Endometrium (tissue), 2 donors: ENCODE results near the gene ROBO3.

ENCODE experiments used
- FAIRE-seq: peaks from 2 replicates; lab custom pipeline; 2012; peaks lifted over from hg19 to GRCh38; lab: Jason Lieb, UNC
- donor health status: control.
- donor health status: control.

The ROBO3 gene

GRCh38 chr11:124846070-124846673 is 19.1 kb upstream of the ROBO3 start:
- no peak for FAIRE-seq

DNA sequence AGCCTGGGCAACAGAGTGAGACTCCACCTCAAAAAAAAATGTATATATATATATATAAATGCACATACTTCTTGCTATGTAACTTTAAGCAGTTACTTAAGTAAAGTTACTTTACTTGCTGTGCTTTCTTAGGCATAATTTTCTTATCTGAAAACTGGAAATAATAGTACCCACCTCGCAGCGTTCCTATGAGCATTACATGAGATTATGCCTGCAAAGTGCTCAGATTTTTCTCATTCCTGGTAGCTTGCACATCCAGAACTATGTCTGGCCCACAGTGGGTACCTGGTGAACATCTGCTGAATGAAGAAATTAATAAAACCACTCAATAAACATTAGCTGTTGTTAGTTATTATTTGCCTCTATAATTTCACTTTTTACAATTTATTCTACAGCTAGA is 6.1 kb upstream of the ROBO3 start:
- no peak for FAIRE-seq

DNA sequence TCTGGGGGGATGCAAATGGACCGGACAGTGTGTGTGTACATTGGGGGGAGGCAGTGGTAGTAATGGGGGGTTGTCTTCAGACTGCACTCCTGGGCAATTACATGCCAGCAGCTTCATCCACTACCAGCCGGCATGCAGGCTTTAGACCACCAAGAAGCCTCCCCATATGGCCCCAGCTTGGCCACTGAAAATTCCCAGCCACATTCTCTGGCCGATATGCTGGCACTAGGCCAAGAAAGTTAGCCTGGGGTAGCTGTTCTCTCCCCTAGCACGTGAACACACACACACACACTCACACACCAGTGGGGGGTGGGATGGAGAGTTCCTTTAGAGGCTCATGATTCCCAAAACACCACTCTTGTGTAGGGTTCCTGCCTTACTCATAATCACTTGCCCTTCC is 3.6 kb upstream of the ROBO3 start:
- no peak for FAIRE-seq

GRCh38 chr11:124863137-124863825 is 2.0 kb upstream of the ROBO3 start:
- FAIRE-seq, result no peak

- no peak for FAIRE-seq
Observed at GRCh38 chr11:124863826-124864165, 1.4 kb upstream of the ROBO3 start.

DNA sequence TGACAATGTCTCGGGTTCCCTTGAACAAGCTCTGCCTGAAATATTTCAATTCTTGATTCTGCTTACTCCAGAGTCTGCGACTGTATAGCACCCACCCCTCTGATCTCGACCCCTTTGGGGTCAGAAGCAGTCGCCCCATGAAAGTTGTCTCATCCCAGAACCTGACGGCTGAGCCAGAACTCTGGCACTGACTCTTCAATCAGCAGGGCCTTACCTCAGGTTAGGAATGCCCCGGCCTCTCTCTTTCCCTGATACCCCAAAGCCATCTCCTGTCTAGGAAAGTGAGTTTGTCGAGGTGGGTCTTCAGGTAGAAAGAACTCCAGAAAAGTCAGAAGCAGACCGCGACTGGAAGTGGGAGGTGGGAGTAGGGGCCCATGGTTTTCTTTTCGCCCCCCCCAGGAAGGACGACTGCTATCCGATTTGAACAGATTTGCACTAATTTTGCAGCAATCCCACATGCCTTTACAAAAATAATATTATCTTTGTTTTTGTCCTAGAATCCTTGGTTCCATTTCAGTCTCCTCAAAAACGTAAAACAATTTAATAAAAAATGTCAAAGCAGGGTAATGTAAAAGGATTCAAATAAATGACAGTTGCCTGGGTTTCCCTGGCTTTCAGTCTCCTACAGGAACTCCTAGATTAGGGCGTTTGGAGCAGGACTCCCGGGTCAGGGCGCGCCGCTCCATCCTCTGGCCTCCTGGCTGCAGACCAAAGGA is 898 bp upstream of the ROBO3 start:
- FAIRE-seq, result no peak

DNA sequence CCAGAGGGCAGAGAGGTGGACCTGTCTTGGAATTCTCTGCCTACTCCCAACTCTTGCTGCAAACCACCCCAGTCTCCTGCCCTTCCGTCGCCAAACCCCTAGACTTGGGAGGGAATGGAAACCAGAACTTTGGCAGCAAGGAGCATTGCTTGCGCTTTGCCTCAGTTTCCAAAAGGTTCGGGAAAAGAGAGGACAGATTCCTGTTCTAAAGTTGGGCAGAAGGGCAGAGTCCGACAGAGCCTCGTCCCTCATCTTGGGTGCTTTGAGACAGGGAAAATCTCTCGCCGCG is 396 bp upstream of the ROBO3 start:
- FAIRE-seq, result no peak

DNA sequence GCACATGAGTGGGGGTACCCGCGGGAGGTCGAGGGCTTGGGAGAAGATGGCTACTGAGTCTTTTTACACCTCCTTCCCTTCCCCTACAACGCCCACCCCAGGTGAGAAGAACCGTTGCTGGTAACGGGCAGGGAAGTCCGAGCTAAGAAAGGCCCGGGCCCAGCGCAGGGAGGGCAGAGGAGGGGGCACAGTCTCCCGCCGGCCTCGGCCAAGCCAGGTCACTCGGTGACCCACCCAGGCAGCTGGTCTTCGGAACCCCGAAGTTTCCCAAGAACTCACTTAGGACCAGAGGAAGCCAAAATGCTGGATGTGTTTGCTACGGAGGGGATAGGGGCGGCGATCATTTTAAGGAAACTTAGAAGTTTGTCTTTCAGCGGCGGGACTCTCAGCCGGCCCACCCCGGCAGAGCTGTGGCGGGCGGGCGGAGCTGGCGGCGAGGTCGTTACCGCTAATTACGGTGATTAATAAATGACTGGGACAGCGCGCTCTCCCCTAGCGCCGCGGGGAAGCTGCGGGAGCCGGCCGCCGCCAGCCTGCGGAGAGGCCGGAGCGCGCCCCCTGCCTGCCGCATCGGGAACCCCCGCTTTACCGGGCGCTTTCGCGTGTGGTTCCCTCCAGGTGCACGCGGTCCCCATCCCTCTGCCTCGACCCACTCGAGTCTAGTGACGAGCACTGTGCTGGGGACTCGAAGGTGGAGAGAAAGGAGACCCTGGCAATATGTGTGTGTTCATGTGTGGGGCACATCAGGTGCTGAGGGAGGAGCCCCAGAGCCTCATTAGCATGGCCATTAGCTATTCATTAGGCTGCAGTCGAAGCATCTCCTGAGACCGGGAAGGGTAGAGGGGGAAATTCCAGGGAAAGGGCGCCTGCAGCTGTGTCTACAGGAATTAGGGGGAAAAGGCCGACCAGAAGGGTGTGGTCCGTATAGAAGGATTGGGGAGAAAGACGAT is 945 bp downstream of the ROBO3 start:
- FAIRE-seq, result no peak

DNA sequence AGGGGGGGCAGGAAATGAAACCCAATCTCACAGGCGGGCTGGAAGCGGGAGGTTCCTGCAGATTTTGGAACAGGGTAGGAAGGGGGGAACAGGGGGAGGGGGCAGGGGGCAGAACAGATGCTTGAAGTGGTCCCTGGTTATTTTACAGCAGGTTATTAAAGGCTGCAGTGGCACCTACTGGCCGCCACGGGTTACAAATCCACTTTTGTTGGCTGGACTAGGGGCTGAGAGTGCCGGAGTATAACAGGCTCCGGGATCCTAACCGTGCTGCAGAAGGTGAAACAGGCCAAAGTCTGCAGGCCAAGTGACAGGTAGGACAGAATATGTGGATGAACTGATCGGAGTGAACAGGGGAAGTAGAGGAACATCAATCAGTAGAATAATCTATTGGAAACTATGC is 2.5 kb downstream of the ROBO3 start:
- FAIRE-seq, result no peak

- FAIRE-seq, result no peak
Observed at GRCh38 chr11:124868331-124869274, 3.4 kb downstream of the ROBO3 start.

DNA sequence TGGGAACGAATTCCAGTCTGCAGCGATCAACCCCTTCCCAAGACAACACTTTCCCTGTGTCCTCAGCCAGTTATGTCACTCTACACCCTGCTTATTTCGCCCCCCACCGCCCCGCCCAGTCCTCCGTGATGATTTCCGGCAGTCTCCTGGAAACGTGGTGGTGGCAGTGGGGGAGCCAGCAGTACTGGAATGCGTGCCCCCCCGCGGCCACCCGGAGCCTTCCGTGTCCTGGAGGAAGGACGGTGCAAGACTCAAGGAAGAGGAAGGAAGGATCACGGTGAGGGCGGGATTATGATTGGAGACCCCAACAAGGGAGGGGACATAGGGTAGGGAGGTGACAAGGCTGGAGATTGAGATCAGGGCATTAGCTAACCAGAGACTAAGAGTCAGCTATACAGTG is 4.1 kb downstream of the ROBO3 start:
- no peak for FAIRE-seq

- no peak for FAIRE-seq
Observed at GRCh38 chr11:124869856-124870387, 4.7 kb downstream of the ROBO3 start.

DNA sequence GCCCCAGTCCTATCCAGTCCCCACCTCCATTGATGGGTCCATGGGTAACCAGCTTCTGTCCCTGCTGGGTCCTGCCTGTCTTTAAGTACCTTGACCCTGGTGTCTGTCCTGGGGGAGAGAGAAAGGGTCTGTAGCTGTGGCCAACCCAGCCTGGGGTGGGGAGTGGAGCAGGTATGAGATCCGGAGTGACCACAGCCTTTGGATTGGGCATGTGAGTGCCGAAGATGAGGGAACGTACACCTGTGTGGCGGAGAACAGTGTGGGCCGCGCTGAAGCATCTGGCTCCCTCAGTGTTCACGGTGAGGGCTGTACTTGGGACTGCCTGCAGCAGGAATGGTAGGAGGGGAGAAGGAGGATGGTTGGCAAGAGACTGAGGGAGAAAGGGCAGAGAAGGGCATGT is 5.2 kb downstream of the ROBO3 start:
- FAIRE-seq, result no peak

- no peak for FAIRE-seq
Observed at GRCh38 chr11:124872280-124872679, 7.0 kb downstream of the ROBO3 start.

DNA sequence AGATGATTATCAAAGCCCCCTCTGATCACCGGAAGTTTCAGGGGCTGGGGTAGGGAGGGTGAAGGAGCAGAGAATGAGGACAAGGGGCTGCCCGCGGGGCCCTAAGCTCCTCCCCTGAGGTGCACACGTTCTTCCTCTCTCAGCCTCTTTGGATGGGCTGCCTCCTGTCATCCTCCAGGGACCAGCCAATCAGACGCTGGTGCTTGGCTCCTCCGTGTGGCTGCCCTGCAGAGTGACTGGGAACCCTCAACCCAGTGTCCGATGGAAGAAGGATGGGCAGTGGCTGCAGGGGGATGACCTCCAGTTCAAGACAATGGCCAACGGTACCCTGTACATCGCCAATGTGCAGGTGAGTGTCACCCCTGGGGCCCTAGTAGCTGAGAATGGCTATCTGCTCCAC is 7.5 kb downstream of the ROBO3 start:
- no peak for FAIRE-seq

- no peak for FAIRE-seq
Observed at GRCh38 chr11:124873951-124874350, 8.7 kb downstream of the ROBO3 start.

DNA sequence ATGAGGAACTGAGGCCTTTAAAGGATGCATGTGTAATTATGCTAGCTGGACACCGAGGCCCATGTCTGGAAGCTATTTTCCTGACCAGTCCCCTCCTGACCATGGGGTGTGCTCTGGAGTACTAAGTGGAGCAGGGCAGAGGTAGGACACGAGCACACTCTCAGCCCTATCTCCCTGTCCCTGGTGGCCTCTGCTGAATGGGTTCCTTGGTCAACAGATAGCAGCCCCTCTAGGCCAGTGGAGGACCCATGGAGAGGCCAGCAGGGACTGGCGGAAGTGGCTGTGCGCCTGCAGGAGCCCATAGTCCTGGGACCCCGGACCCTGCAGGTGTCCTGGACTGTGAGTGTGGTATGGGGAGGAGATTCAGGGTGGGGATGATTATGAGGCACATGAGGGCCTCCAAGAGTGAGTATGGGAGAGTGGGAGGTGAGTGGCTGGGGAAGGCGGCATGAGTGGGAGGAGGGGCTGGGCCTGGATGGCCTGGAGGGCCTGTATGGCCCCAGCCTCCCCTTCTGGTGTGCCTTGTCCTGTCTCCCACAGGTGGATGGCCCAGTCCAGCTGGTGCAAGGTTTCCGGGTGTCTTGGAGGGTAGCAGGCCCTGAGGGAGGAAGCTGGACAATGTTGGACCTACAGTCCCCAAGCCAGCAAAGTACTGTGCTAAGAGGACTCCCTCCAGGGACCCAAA is 9.5 kb downstream of the ROBO3 start:
- FAIRE-seq, result no peak

DNA sequence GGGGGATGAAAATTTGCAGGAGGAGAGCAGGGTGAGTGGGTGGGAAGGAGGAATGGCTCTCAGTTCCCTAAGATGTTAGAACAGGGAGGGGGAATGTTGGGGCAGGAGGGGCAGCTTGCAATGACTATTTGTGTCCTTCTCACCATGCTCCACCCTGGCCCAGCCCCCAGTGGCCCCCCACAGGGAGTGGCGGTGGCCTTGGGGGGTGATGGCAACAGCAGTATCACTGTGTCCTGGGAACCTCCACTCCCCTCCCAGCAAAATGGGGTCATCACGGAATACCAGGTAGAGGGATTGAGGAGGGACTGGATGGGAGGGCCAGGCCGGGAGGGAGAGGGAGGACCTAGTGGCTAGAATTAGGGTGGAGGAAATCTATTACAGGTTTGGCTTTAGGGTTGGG is 10.2 kb downstream of the ROBO3 start:
- no peak for FAIRE-seq

DNA sequence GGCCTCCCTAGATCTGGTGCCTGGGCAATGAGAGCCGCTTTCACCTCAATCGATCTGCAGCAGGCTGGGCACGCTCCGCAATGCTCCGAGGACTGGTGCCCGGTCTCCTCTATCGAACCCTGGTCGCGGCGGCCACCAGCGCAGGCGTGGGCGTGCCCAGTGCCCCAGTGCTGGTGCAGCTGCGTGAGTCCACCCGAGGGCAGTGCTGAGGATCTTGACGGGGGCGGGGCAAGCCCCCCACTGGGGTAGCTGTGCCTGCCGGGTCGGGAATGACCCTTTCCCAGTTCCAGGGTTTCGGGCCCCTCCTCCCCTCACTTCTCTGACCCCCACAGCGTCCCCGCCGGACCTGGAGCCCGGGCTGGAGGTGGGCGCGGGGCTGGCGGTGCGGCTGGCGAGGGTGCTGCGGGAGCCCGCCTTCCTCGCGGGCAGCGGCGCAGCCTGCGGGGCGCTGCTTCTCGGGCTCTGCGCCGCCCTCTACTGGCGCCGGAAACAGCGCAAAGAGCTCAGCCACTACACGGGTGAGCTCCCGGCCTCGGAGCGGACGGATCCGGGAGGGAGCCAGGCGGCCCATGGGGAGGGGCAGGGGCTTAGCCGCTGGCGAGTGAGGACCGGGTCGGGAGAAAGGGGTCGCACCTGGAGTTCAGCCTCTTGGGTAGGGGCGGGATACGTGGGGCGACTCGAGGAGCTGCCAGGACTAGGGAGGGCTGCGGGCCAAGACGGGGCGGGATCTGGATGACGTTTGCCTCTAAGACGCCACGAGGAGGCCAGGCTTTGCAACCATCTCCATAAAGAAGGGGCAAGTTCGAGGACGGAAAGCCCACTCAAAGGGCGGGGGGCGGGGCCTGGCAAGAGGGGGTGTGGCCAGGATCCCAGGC is 10.9 kb downstream of the ROBO3 start:
- no peak for FAIRE-seq
